ENCODE results near the gene RPS15. TPM values are rescaled to one million over a fixed set of nuclear protein-coding genes. Genes with fewer than 3 reads are reported as not detected.

Gene RPS15
- total and polyA plus RNA-seq, 9 donors: 973 to 1,562 (median 1,204) TPM

- DNase-seq: no peak
- Histone ChIP-seq H3K4me3 (ENCODE audit: low read length) (no peak overlapping the region), H3K4me1 (ENCODE audit: control insufficient read depth, insufficient read depth, low read length) (peaks cover 8% of the 10 kb centered on the region), H3K36me3 (ENCODE audit: control insufficient read depth, insufficient read depth, low read length) (no peaks in the 10 kb centered on the region), H3K9me3 (replicated peaks; ENCODE audit: control insufficient read depth, low read depth, low read length) (no peaks in the 10 kb centered on the region), H3K27ac (ENCODE audit: low read length) (no peak overlapping the region), H3K27me3 (ENCODE audit: control insufficient read depth, insufficient read depth, low read length) (no peaks in the 10 kb centered on the region)
- 90% methylated on average over 73 of the region's 77 CpGs for WGBS (ENCODE audit: insufficient coverage)
Measured at GRCh38 chr19:1483131-1483978, 45.2 kb downstream of the RPS15 start.

DNA sequence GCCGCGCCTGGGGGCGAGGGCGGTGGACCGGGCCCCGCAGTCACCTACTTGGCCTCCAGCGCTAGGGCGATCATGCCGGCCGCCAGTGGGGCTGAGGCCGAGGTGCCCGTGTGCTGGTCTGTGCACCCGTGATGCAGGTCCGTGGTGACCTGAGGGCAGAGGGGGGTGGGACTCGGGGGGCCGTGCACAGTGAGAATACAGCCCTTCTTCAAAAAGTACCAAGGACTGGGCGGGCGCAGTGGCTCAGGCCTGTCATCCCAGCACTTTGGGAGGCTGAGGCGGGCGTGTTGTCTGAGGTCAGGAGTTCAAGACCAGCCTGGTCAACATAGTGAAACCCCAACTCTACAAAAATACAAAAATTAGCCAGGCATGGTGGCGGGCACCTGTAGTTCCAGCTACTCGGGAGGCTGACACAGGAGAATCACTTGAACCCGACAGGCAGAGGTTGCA lies 45.8 kb downstream of the RPS15 start:
- H3K36me3 ChIP-seq (ENCODE audit: control insufficient read depth, insufficient read depth, low read length): no peaks in the 10 kb centered on the region
- H3K4me3 ChIP-seq (ENCODE audit: low read length): no peak overlapping the region
- H3K4me1 ChIP-seq (ENCODE audit: control insufficient read depth, insufficient read depth, low read length): peaks cover 6% of the 10 kb centered on the region
- no peaks in the 10 kb centered on the region for H3K9me3 ChIP-seq (replicated peaks; ENCODE audit: control insufficient read depth, low read depth, low read length)
- H3K27ac ChIP-seq (ENCODE audit: low read length): no peak overlapping the region
- H3K27me3 ChIP-seq (ENCODE audit: control insufficient read depth, insufficient read depth, low read length): no peaks in the 10 kb centered on the region
- 89% methylated on average over 19 of the region's 23 CpGs for WGBS (ENCODE audit: insufficient coverage)
- no peak for DNase-seq

DNA sequence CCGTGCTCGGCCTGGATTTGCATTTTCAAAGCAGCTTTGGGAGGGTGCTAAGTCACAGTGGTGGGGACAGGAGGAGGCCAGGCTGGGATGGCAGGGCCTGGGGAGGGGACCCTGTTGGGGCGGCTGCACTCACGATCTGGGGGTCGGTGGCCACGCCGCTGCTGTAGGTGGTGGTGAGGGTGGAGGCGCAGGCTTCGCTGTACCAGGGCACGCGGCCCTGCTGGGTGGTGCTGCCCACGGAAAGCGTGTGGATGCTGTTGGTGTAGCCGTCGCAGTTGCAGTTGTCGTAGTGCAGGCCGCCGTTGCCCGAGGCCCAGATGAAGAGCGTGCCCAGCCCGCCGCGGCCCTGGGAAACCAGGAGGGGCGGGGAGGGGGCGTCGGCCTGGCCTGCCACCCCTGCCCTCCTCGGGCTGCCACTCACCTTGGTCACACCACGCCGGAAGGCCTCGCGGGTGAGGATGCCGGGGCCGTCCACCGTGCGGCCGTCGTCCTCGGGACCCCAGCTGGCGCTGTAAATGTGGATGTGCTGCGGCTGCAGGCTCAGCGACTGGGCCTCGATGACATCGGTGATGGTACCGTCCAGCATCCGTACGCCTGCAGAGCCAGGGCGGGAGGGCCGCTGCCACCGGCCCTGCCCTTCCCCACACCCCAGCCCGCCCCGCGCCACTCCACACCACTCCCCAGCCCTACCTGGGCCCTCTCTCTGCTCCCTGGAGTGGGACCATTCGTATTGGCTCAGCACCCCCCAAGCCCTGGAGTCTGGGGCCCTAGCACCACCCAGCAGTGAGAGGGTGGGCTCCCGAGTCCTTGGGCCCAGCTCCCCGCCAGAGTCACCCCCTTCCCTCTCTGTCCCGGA lies 48.8 kb downstream of the RPS15 start:
- 89% methylated on average over 50 of the region's 56 CpGs for WGBS (ENCODE audit: insufficient coverage)
- Histone ChIP-seq H3K4me1 (ENCODE audit: control insufficient read depth, insufficient read depth, low read length) (peaks cover 17% of the 10 kb centered on the region), H3K36me3 (ENCODE audit: control insufficient read depth, insufficient read depth, low read length) (no peaks in the 10 kb centered on the region), H3K4me3 (ENCODE audit: low read length) (no peak overlapping the region), H3K27me3 (ENCODE audit: control insufficient read depth, insufficient read depth, low read length) (peaks cover 8% of the 10 kb centered on the region), H3K9me3 (replicated peaks; ENCODE audit: control insufficient read depth, low read depth, low read length) (no peaks in the 10 kb centered on the region), H3K27ac (ENCODE audit: low read length) (no peak overlapping the region)
- no peak for DNase-seq

GRCh38 chr19:1487576-1488281 lies 49.5 kb downstream of the RPS15 start:
- Histone ChIP-seq H3K4me1 (ENCODE audit: control insufficient read depth, insufficient read depth, low read length) (peaks cover 17% of the 10 kb centered on the region), H3K27ac (ENCODE audit: low read length) (no peak overlapping the region), H3K9me3 (replicated peaks; ENCODE audit: control insufficient read depth, low read depth, low read length) (no peaks in the 10 kb centered on the region), H3K36me3 (ENCODE audit: control insufficient read depth, insufficient read depth, low read length) (no peaks in the 10 kb centered on the region), H3K4me3 (ENCODE audit: low read length) (no peak overlapping the region), H3K27me3 (ENCODE audit: control insufficient read depth, insufficient read depth, low read length) (peaks cover 16% of the 10 kb centered on the region)
- WGBS (ENCODE audit: insufficient coverage): 89% methylated on average over 32 of the region's 40 CpGs
- DNase-seq: no peak

DNA sequence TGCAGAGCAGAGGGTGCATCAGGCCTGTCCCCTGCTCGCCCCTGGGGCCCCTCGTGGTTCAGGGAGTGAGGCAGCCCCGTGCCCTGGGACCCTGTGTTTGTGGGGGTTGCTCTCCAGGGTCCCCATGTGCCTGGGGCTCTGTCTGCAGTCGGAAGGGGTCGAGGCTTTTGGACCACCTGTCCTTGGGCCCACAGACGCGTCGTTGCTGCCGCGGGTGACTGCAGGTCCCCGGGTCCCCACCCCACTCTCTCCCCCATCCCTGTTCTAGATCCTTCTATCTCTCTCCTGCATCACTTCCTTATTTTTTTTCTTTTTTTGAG lies 50.0 kb downstream of the RPS15 start:
- Histone ChIP-seq H3K4me1 (ENCODE audit: control insufficient read depth, insufficient read depth, low read length) (peaks cover 20% of the 10 kb centered on the region), H3K9me3 (replicated peaks; ENCODE audit: control insufficient read depth, low read depth, low read length) (no peaks in the 10 kb centered on the region), H3K27me3 (ENCODE audit: control insufficient read depth, insufficient read depth, low read length) (peaks cover 21% of the 10 kb centered on the region), H3K36me3 (ENCODE audit: control insufficient read depth, insufficient read depth, low read length) (no peaks in the 10 kb centered on the region), H3K4me3 (ENCODE audit: low read length) (no peak overlapping the region), H3K27ac (ENCODE audit: low read length) (no peak overlapping the region)
- 91% methylated on average over 10 of the region's 11 CpGs for WGBS (ENCODE audit: insufficient coverage)
- DNase-seq: no peak

DNA sequence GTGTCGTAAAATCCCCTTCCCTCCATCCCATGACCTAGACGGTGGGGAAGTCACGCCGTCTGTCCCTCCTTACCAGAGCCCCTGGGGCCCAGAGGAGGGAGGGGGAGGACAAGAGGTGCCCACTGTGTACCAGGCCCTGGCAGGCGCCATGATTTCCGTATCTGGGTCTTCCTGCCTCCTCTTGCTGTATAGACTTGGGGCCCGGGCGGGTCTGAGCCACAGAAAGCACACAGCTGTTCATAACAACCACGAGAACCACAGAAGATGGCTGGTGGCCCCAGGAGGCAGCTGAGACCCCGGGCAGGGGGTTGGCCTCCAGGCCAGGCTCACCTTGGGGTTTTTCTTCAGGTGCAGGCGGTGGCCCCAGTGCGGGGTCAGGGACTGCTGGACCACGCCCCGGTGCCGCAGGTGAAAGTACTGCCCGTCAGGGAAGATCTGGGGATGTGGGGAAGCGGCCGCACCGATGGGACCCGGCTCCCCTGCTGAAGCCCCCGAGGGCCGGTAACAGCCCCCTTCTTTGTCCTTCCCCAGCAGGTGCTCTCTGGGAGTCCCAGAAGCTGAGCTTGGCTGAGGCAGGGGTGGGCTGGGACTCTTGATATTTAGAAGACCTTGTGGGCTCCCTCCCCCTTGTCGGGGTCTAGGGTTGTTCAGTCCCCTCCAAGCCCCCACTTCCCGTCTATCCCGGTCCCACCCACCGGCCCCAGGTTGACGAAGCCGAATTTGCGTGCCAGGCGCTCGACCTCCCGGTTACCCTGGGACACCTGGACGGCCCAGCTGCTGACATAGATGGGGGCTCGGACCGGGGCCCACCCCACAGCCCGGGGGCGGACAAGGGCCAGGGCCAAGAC lies 51.5 kb downstream of the RPS15 start:
- H3K9me3 ChIP-seq (replicated peaks; ENCODE audit: control insufficient read depth, low read depth, low read length): no peaks in the 10 kb centered on the region
- peaks cover 20% of the 10 kb centered on the region for H3K4me1 ChIP-seq (ENCODE audit: control insufficient read depth, insufficient read depth, low read length)
- no peaks in the 10 kb centered on the region for H3K36me3 ChIP-seq (ENCODE audit: control insufficient read depth, insufficient read depth, low read length)
- peak overlapping the region; percentile 87 for H3K27ac ChIP-seq (ENCODE audit: low read length)
- 18% methylated on average over 24 of the region's 37 CpGs for WGBS (ENCODE audit: insufficient coverage)
- DNase-seq: no peak
- H3K27me3 ChIP-seq (ENCODE audit: control insufficient read depth, insufficient read depth, low read length): peaks cover 29% of the 10 kb centered on the region
- H3K4me3 ChIP-seq (ENCODE audit: low read length): peak overlapping the region; percentile 59

Other genes starting within 250 kb of the RPS15 start
- gene STK11, start 232.6 kb upstream of the RPS15 start, total RNA-seq: 46.9 TPM
- gene STK11, start 232.6 kb upstream of the RPS15 start, polyA plus RNA-seq (ENCODE audit: insufficient read depth in 1 of 8, insufficient read length in 8 of 8, low replicate concordance in 1 of 8): 10 to 100 TPM; 45.3 to 59.1 (median 56.8) TPM
- 0.84 TPM for gene CBARP, start 200.4 kb upstream of the RPS15 start, total RNA-seq
- 1 to 10 TPM; 1.1 to 2.9 (median 1.9) TPM for gene CBARP, start 200.4 kb upstream of the RPS15 start, polyA plus RNA-seq (ENCODE audit: insufficient read depth in 1 of 8, insufficient read length in 8 of 8, low replicate concordance in 1 of 8)
- 99.2 TPM for gene ATP5F1D, start 196.6 kb upstream of the RPS15 start, total RNA-seq
- gene ATP5F1D, start 196.6 kb upstream of the RPS15 start, polyA plus RNA-seq (ENCODE audit: insufficient read depth in 1 of 8, insufficient read length in 8 of 8, low replicate concordance in 1 of 8): 100 to 1,000 TPM; 134 to 211 (median 166) TPM
- 9.2 TPM for gene MIDN, start 189.8 kb upstream of the RPS15 start, total RNA-seq
- 10 to 100 TPM; 27.8 to 54.7 (median 41.0) TPM for gene MIDN, start 189.8 kb upstream of the RPS15 start, polyA plus RNA-seq (ENCODE audit: insufficient read depth in 1 of 8, insufficient read length in 8 of 8, low replicate concordance in 1 of 8)
- gene CIRBP, start 169.1 kb upstream of the RPS15 start, total RNA-seq: 402 TPM
- gene CIRBP, start 169.1 kb upstream of the RPS15 start, polyA plus RNA-seq (ENCODE audit: insufficient read depth in 1 of 8, insufficient read length in 8 of 8, low replicate concordance in 1 of 8): 100 to 1,000 TPM; 505 to 613 (median 556) TPM
- gene FAM174C, start 162.9 kb upstream of the RPS15 start, total RNA-seq: 14.0 TPM
- gene FAM174C, start 162.9 kb upstream of the RPS15 start, polyA plus RNA-seq (ENCODE audit: insufficient read depth in 1 of 8, insufficient read length in 8 of 8, low replicate concordance in 1 of 8): 10 to 100 TPM; 11.6 to 17.8 (median 15.1) TPM
- gene EFNA2, start 152.5 kb upstream of the RPS15 start, total RNA-seq: 1.1 TPM
- 1 to 10 TPM in 7 of 8 donors, under 1 TPM in 1; 0.42 to 4.5 (median 2.5) TPM for gene EFNA2, start 152.5 kb upstream of the RPS15 start, polyA plus RNA-seq (ENCODE audit: insufficient read depth in 1 of 8, insufficient read length in 8 of 8, low replicate concordance in 1 of 8)
- gene NDUFS7, start 54.5 kb upstream of the RPS15 start, total RNA-seq: 73.5 TPM
- gene NDUFS7, start 54.5 kb upstream of the RPS15 start, polyA plus RNA-seq (ENCODE audit: insufficient read depth in 1 of 8, insufficient read length in 8 of 8, low replicate concordance in 1 of 8): 100 to 1,000 TPM in 1 of 8 donors, 10 to 100 TPM in 7; 67.7 to 106 (median 89.7) TPM
- gene GAMT, start 36.9 kb upstream of the RPS15 start, total RNA-seq: 115 TPM
- gene GAMT, start 36.9 kb upstream of the RPS15 start, polyA plus RNA-seq (ENCODE audit: insufficient read depth in 1 of 8, insufficient read length in 8 of 8, low replicate concordance in 1 of 8): 100 to 1,000 TPM; 149 to 232 (median 209) TPM
- gene DAZAP1, start 30.8 kb upstream of the RPS15 start, total RNA-seq: 41.0 TPM
- gene DAZAP1, start 30.8 kb upstream of the RPS15 start, polyA plus RNA-seq (ENCODE audit: insufficient read depth in 1 of 8, insufficient read length in 8 of 8, low replicate concordance in 1 of 8): 10 to 100 TPM; 61.0 to 80.2 (median 69.6) TPM
- gene APC2, start 11.7 kb downstream of the RPS15 start, total RNA-seq: 0.40 TPM
- gene APC2, start 11.7 kb downstream of the RPS15 start, polyA plus RNA-seq (ENCODE audit: insufficient read depth in 1 of 8, insufficient read length in 8 of 8, low replicate concordance in 1 of 8): 1 to 10 TPM in 6 of 8 donors, under 1 TPM in 2; 0.87 to 1.3 (median 1.1) TPM
- gene C19orf25, start 40.8 kb downstream of the RPS15 start, total RNA-seq: 21.2 TPM
- 10 to 100 TPM; 17.5 to 23.9 (median 20.5) TPM for gene C19orf25, start 40.8 kb downstream of the RPS15 start, polyA plus RNA-seq (ENCODE audit: insufficient read depth in 1 of 8, insufficient read length in 8 of 8, low replicate concordance in 1 of 8)
- gene PCSK4, start 52.0 kb downstream of the RPS15 start, total RNA-seq: 0.84 TPM
- gene PCSK4, start 52.0 kb downstream of the RPS15 start, polyA plus RNA-seq (ENCODE audit: insufficient read depth in 1 of 8, insufficient read length in 8 of 8, low replicate concordance in 1 of 8): 1 to 10 TPM in 4 of 8 donors, under 1 TPM in 4; 0.76 to 3.1 (median 1.2) TPM
- gene REEP6, start 52.8 kb downstream of the RPS15 start, total RNA-seq: 0.58 TPM
- gene REEP6, start 52.8 kb downstream of the RPS15 start, polyA plus RNA-seq (ENCODE audit: insufficient read depth in 1 of 8, insufficient read length in 8 of 8, low replicate concordance in 1 of 8): 10 to 100 TPM in 1 of 8 donors, 1 to 10 TPM in 7; 1.5 to 11.9 (median 2.0) TPM
- gene ADAMTSL5, start 74.6 kb downstream of the RPS15 start, total RNA-seq: 4.8 TPM
- 10 to 100 TPM in 5 of 8 donors, 1 to 10 TPM in 3; 7.2 to 17.4 (median 11.7) TPM for gene ADAMTSL5, start 74.6 kb downstream of the RPS15 start, polyA plus RNA-seq (ENCODE audit: insufficient read depth in 1 of 8, insufficient read length in 8 of 8, low replicate concordance in 1 of 8)
- gene PLK5, start 85.7 kb downstream of the RPS15 start, total RNA-seq: 0.13 TPM
- 1 to 10 TPM in 1 of 8 donors, under 1 TPM in 7; 0.08 to 1.9 (median 0.31) TPM for gene PLK5, start 85.7 kb downstream of the RPS15 start, polyA plus RNA-seq (ENCODE audit: insufficient read depth in 1 of 8, insufficient read length in 8 of 8, low replicate concordance in 1 of 8)
- gene MEX3D, start 129.9 kb downstream of the RPS15 start, total RNA-seq: 30.1 TPM
- gene MEX3D, start 129.9 kb downstream of the RPS15 start, polyA plus RNA-seq (ENCODE audit: insufficient read depth in 1 of 8, insufficient read length in 8 of 8, low replicate concordance in 1 of 8): 10 to 100 TPM; 23.8 to 40.3 (median 31.9) TPM
- 58.6 TPM for gene MBD3, start 154.5 kb downstream of the RPS15 start, total RNA-seq
- 10 to 100 TPM; 57.2 to 73.5 (median 70.5) TPM for gene MBD3, start 154.5 kb downstream of the RPS15 start, polyA plus RNA-seq (ENCODE audit: insufficient read depth in 1 of 8, insufficient read length in 8 of 8, low replicate concordance in 1 of 8)
- 211 TPM for gene UQCR11, start 167.1 kb downstream of the RPS15 start, total RNA-seq
- 100 to 1,000 TPM in 7 of 8 donors, 10 to 100 TPM in 1; 95.4 to 159 (median 126) TPM for gene UQCR11, start 167.1 kb downstream of the RPS15 start, polyA plus RNA-seq (ENCODE audit: insufficient read depth in 1 of 8, insufficient read length in 8 of 8, low replicate concordance in 1 of 8)
- 73.5 TPM for gene TCF3, start 214.2 kb downstream of the RPS15 start, total RNA-seq
- gene TCF3, start 214.2 kb downstream of the RPS15 start, polyA plus RNA-seq (ENCODE audit: insufficient read depth in 1 of 8, insufficient read length in 8 of 8, low replicate concordance in 1 of 8): 100 to 1,000 TPM; 111 to 153 (median 127) TPM

All from muscle of leg (tissue), 11 donors.